PC-9 (cell line): ENCODE measurements around the gene ALDOC. TPM values are rescaled to one million over a fixed set of nuclear protein-coding genes. Genes with fewer than 3 reads are reported as not detected.

Experiments used
- BruUV-seq: library from RNA; stranded (reverse); fragments of 400-500 nt; replicated peaks from 2 replicates; lab custom pipeline; 2021; lab: Mats Ljungman, UMichigan
- CTCF ChIA-PET: fragments of 300-600 bp; sonication (Branson Sonifier 250); formaldehyde crosslinking; loops from one replicate; lab custom pipeline; 2022; ENCODE audit warnings: antibody characterized with exemption; lab: Charles Lee
- POLR2A ChIA-PET: fragments of 300-600 bp; sonication (Branson Sonifier 250); formaldehyde crosslinking; loops from one replicate; lab custom pipeline; 2022; ENCODE audit warnings: antibody characterized with exemption; ENCODE audit not compliant: unreplicated experiment; lab: Charles Lee
- DNase-seq, 2 experiments: peaks; one replicate each; pipeline versions ENCODE4 v3.0.0 to v3.0.0-alpha.2; 2015 to 2022; ENCODE audit warnings: mixed read lengths in 1 of 2
- H2AFZ ChIP-seq: fragments of 200-600 bp; sonication (generic); 2 replicates; pipeline ENCODE4 v1.8.1; 2017; ENCODE audit warnings: antibody characterized with exemption
- H3F3A ChIP-seq: fragments of 200-600 bp; sonication (generic); 2 replicates; pipeline ENCODE4 v1.8.1; 2017; ENCODE audit warnings: antibody characterized with exemption, mild to moderate bottlenecking, low read depth; ENCODE audit not compliant: insufficient read depth
- H3K27ac ChIP-seq: fragments of 200-600 bp; sonication (generic); 2 replicates; pipeline ENCODE4 v1.6.1; 2016; ENCODE audit warnings: mixed run types
- H3K27me3 ChIP-seq: fragments of 200-600 bp; sonication (generic); 2 replicates; pipeline ENCODE4 v1.6.1; 2016; ENCODE audit warnings: low read depth, mixed run types; ENCODE audit not compliant: insufficient read depth
- H3K36me3 ChIP-seq: fragments of 200-600 bp; sonication (generic); 2 replicates; pipeline ENCODE4 v1.6.1; 2016; ENCODE audit warnings: low read depth, mixed run types
- H3K4me1 ChIP-seq: fragments of 200-600 bp; sonication (generic); replicated peaks from 2 replicates; pipeline ENCODE4 v1.6.1; 2016; ENCODE audit warnings: mixed run types; ENCODE audit not compliant: insufficient read depth
- H3K4me2 ChIP-seq: fragments of 200-600 bp; sonication (generic); 2 replicates; pipeline ENCODE4 v1.6.1; 2017; ENCODE audit warnings: mixed run types
- H3K4me3 ChIP-seq: fragments of 200-600 bp; sonication (generic); 2 replicates; pipeline ENCODE4 v1.6.1; 2016; ENCODE audit warnings: mixed run types
- H3K79me2 ChIP-seq: fragments of 200-600 bp; sonication (generic); 2 replicates; pipeline ENCODE4 v1.6.1; 2017; ENCODE audit warnings: low read depth, mixed run types
- H3K9me2 ChIP-seq: fragments of 200-600 bp; sonication (generic); 2 replicates; pipeline ENCODE4 v1.8.1; 2017; ENCODE audit warnings: mild to moderate bottlenecking; ENCODE audit not compliant: insufficient read depth
- H3K9me3 ChIP-seq: fragments of 200-600 bp; sonication (generic); 2 replicates; pipeline ENCODE4 v1.8.1; 2016; ENCODE audit warnings: low read depth; ENCODE audit not compliant: insufficient read depth
- H4K20me1 ChIP-seq: fragments of 200-600 bp; sonication (generic); 2 replicates; pipeline ENCODE4 v1.8.1; 2017; ENCODE audit not compliant: insufficient read depth
- CTCF ChIP-seq: fragments of 200-600 bp; sonication (generic); conservative IDR thresholded peaks from 2 replicates; pipeline ENCODE4 v1.6.1; 2017; ENCODE audit warnings: mixed run types, antibody characterized with exemption, mild to moderate bottlenecking, moderate library complexity
- EZH2 ChIP-seq: fragments of 200-600 bp; sonication (generic); IDR thresholded peaks from 2 replicates; pipeline ENCODE4 v1.8.0; 2017; ENCODE audit warnings: antibody characterized with exemption, low read depth
- intact Hi-C: fragments of 100-400 bp; cut with micrococcal nuclease; formaldehyde crosslinking; loops from one replicate; pipeline ENCODE4 v1.10.0; 2022; ENCODE audit not compliant: unreplicated experiment
- total RNA-seq: library from RNA; stranded (reverse); gene quantifications from 2 replicates; pipeline ENCODE4 v1.2.3, GENCODE V29; 2021

ALDOC gene
- total RNA-seq, 1 experiment from 2014 or later = 21.6 TPM

DNA sequence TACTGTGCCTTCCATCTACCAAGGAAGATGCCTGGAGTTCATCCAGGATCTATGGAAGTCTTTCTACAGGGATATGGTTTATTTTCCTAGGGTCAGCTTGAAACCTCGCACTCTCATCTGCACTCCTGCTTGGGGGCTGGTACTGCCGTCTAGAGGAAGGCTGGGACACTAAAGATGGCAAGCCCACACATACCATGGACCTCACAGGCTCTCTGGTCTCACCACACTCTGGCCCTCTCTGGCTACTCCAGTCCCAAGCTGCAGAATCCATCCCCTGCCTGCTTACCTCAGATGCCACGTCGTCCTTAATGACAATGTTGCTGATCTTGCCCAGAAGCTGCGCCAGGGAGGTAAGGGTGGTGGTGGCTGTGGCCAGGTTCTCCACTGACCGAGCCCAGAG, 22.1 kb downstream of the ALDOC start:
- H3K27ac ChIP-seq = no peak overlapping the region
- H4K20me1 ChIP-seq = peaks cover 8% of the 10 kb centered on the region
- H3K36me3 ChIP-seq = peaks cover 4% of the 10 kb centered on the region; the same call in 1 of the 2 replicates
- CTCF ChIA-PET = no interaction called here
- no peak overlapping the region for H2AFZ ChIP-seq
- H3K4me2 ChIP-seq = no peak overlapping the region
- no peak for TF ChIP-seq EZH2
- TF ChIP-seq CTCF = no peak
- POLR2A ChIA-PET = no interaction called here
- intact Hi-C loops = no loop called here
- DNase-seq = no peak
- BruUV-seq = no TSS peak
- no peaks in the 10 kb centered on the region for H3K9me2 ChIP-seq
- H3K4me1 ChIP-seq = peaks cover 7% of the 10 kb centered on the region; the same call in 1 of the 2 replicates
- no peaks in the 10 kb centered on the region for H3K27me3 ChIP-seq
- peaks cover 5% of the 10 kb centered on the region; the same call in 1 of the 2 replicates for H3K79me2 ChIP-seq
- H3F3A ChIP-seq = peaks cover 7% of the 10 kb centered on the region; the same call in 1 of the 2 replicates
- no peak overlapping the region for H3K4me3 ChIP-seq
- H3K9me3 ChIP-seq = no peaks in the 10 kb centered on the region

- H3F3A ChIP-seq = peaks cover 7% of the 10 kb centered on the region; the same call in 1 of the 2 replicates
- no peaks in the 10 kb centered on the region for H3K36me3 ChIP-seq
- peaks cover 8% of the 10 kb centered on the region for H4K20me1 ChIP-seq
- H3K79me2 ChIP-seq = peaks cover 5% of the 10 kb centered on the region; the same call in 1 of the 2 replicates
- H2AFZ ChIP-seq = no peak overlapping the region
- ChIA-PET POLR2A (interaction anchor here (0.6 kb wide), 2 partner anchors 36 to 565 kb away, joined by 4 to 12 read pairs; no protein-coding TSS in a partner anchor), CTCF (interaction anchor here (0.6 kb wide), 2 partner anchors 60 to 92 kb away, joined by 3 to 11 read pairs; partner anchors contain the start of gene BLTP2)
- peaks cover 7% of the 10 kb centered on the region; the same call in 1 of the 2 replicates for H3K4me1 ChIP-seq
- no peaks in the 10 kb centered on the region for H3K9me3 ChIP-seq
- H3K9me2 ChIP-seq = no peaks in the 10 kb centered on the region
- no peak for TF ChIP-seq CTCF
- TF ChIP-seq EZH2 = no peak
- peak overlapping the region; percentile 94 for H3K4me2 ChIP-seq
- no peaks in the 10 kb centered on the region for H3K27me3 ChIP-seq
- intact Hi-C loops = no loop called here
- H3K27ac ChIP-seq = no peak overlapping the region
- H3K4me3 ChIP-seq = peak overlapping the region; percentile 74; the same call in 1 of the 2 replicates
- no TSS peak for BruUV-seq
- no peak for DNase-seq
Observed at GRCh38 chr17:28553000-28553505, 23.6 kb downstream of the ALDOC start.

DNA sequence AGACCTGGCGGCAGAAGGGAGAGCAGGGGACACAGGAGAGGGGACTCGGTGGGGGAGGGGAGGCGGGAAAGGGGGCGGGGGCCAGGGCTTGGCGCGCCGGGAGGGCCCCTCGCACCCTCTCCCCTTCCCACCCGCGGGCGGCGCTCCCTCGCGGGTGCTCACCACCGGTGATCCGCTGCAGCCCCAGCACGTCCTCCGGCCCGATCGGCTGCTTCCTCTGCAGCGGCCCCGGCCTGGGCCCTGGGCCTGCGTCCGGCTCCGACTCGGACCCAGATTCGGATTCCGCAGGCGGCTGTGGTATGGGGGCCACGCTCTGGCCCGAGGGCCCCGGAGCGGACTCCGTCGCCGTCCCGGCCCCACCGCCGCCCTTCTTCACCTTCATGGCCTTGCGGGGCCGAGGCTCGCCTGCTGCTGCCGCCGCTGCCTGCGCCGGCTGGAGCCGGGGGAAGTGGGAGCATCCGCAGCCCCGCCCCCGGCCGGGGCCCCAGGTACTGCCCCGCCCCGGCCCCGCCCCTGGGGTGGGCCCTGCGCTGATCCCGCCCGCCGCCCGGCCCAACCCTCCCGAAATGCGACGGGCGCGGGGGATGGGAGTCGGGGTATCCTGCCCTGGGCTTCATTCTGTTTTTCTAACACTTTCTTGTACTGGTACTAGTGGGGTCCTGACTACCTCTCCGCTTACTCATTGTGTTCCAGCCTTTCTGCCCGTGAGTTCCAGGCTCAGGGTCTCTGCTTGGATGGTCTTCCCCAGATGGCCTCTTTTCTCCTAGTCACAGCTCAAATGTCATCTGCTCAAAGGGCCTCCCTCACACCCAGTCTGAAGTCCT, 24.3 kb downstream of the ALDOC start, which contains the start of gene UNC119:
UNC119 (minus strand) TSS at position 449 of the 824 bp plus-strand sequence; CDS start at position 382, 67 bp downstream.
- H4K20me1 ChIP-seq = peaks cover 8% of the 10 kb centered on the region
- peak within 1 kb of the TSS; percentile 94 for H3K4me2 ChIP-seq
- intact Hi-C loops = no loop called here
- DNase-seq = peak in 1 of 2 experiments; percentile 78
- peaks cover 5% of the 10 kb centered on the region; the same call in 1 of the 2 replicates for H3K79me2 ChIP-seq
- no peaks in the 10 kb centered on the region for H3K9me2 ChIP-seq
- ChIA-PET CTCF (interaction anchor here (0.5 to 0.6 kb wide), 2 partner anchors 14 to 92 kb away, joined by 3 to 4 read pairs; partner anchors contain the start of gene BLTP2), POLR2A (interaction anchor here (0.5 to 0.6 kb wide), 3 partner anchors 24 to 566 kb away, joined by 4 to 12 read pairs (median 4); partner anchors contain the start of gene ALDOC)
- no peaks in the 10 kb centered on the region for H3K27me3 ChIP-seq
- no peak for TF ChIP-seq CTCF
- TF ChIP-seq EZH2 = no peak
- no TSS peak for BruUV-seq
- H3K4me1 ChIP-seq = peaks cover 7% of the 10 kb centered on the region; the same call in 1 of the 2 replicates
- no peak within 1 kb of the TSS for H3K27ac ChIP-seq
- H3K36me3 ChIP-seq = no peaks in the 10 kb centered on the region
- peak within 1 kb of the TSS; percentile 74 for H3K4me3 ChIP-seq
- peaks cover 7% of the 10 kb centered on the region; the same call in 1 of the 2 replicates for H3F3A ChIP-seq
- peak within 1 kb of the TSS; percentile 87 for H2AFZ ChIP-seq
- no peaks in the 10 kb centered on the region for H3K9me3 ChIP-seq
